Mammary epithelial cell (primary cell): ENCODE data around the gene SIM1.

Experiments
- EZH2 ChIP-seq: IDR thresholded peaks from 2 replicates; pipeline ENCODE4 v1.6.1; 2012; ENCODE audit warnings: low read length, inconsistent platforms, borderline replicate concordance
- TF ChIP-seq, protein P1 (sequence below), 2 donors: IDR thresholded peaks in 1 of 2; conservative IDR thresholded peaks in 1 of 2; 2 replicates each; pipeline ENCODE4 v1.5.1; 2011 to 2012; ENCODE audit warnings: inconsistent platforms in 2 of 2, low read length in 2 of 2, mild to moderate bottlenecking in 2 of 2, control low read depth in 1 of 2, low read depth in 1 of 2; ENCODE audit not compliant: insufficient read depth in 1 of 2; ENCODE audit errors: extremely low read depth in 1 of 2

DNA sequence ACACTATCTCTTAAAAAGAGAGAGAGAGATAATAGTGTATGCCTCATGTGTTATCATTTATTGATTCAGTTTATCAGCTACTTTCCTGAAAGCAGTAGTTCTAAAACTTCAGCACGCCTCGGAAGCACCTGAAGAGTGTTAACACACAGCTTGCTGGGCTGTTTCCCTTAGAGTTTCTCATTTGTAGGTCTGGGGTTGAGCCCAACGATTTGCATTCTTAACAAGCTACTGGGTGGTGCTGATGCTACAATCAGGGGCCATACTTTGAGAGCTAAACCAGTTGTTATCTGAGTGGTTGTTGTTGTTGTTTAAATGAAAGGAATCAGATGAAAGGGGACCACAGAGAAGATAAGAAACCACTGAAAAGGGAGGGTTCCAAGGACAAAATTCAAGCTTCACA, 32.6 kb downstream of the SIM1 start:
- TF ChIP-seq, protein P1, sequence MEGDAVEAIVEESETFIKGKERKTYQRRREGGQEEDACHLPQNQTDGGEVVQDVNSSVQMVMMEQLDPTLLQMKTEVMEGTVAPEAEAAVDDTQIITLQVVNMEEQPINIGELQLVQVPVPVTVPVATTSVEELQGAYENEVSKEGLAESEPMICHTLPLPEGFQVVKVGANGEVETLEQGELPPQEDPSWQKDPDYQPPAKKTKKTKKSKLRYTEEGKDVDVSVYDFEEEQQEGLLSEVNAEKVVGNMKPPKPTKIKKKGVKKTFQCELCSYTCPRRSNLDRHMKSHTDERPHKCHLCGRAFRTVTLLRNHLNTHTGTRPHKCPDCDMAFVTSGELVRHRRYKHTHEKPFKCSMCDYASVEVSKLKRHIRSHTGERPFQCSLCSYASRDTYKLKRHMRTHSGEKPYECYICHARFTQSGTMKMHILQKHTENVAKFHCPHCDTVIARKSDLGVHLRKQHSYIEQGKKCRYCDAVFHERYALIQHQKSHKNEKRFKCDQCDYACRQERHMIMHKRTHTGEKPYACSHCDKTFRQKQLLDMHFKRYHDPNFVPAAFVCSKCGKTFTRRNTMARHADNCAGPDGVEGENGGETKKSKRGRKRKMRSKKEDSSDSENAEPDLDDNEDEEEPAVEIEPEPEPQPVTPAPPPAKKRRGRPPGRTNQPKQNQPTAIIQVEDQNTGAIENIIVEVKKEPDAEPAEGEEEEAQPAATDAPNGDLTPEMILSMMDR (conservative IDR thresholded peaks at IDR 0.05 in 1 of 2, IDR thresholded peaks at IDR 0.05 in 1 of 2; ENCODE audit: extremely low read depth in 1 of 2, insufficient read depth in 1 of 2, low read depth in 1 of 2, low read length in 2 of 2) = no peak
- TF ChIP-seq EZH2 = no peak
